Prostate gland (tissue), 2 donors: ENCODE results near the gene SEC63.

Experiments used
- CTCF ChIP-seq, 4 experiments: fragments of 200-600 bp in 2 of 4; fragments of 450-650 bp in 2 of 4; sonication (generic) in 2 of 4; IDR thresholded peaks; 1 replicate in 3 of 4; 2 replicates in 1 of 4; pipeline ENCODE4 v1.5.1; 2016 to 2019; ENCODE audit warnings: antibody characterized with exemption in 4 of 4, mild to moderate bottlenecking in 2 of 4, moderate library complexity in 2 of 4
- POLR2A ChIP-seq: fragments of 450-650 bp; IDR thresholded peaks from one replicate; pipeline ENCODE4 v1.6.1; 2016; ENCODE audit warnings: antibody characterized with exemption, mild to moderate bottlenecking
- POLR2AphosphoS5 ChIP-seq: sonication (generic); formaldehyde crosslinking; IDR thresholded peaks from one replicate; pipeline ENCODE4 v1.6.1; 2017; ENCODE audit warnings: antibody characterized with exemption

DNA sequence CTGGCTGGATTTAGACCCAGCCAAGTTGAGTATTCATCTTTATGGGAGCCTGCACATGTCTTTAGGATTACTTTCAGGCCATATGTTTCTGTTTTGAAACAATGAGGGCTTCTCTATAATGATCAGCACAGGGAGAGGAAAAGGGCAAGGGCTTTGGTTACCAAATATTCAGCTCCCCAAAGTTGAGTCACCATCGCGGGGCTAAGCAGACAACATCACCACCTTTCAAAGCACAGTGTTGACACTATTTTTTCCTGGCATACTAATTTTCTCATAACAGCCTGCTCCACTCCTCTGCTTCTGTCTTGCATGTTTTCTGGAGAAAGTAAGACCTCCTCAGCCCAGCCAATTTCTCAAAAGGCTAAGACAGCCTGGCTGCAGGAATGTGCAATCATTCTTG lies 138.8 kb downstream of the SEC63 start:
- TF ChIP-seq POLR2A: no peak
- TF ChIP-seq CTCF (IDR thresholded peaks at IDR 0.05): no peak
- TF ChIP-seq POLR2AphosphoS5: no peak
